HCT116 (cell line): ENCODE measurements around the gene CREB1. TPM values are rescaled to one million over a fixed set of nuclear protein-coding genes. Genes with fewer than 3 reads are reported as not detected.

Source experiments
- ATAC-seq: fragments of 200-7000 bp; cut with Tn5 transposase; 2 replicates; pipeline ENCODE4 v1.9.1; 2020; ENCODE audit warnings: mild to moderate bottlenecking, moderate library complexity
- BruUV-seq: library from RNA; stranded (reverse); fragments of 400-500 nt; replicated peaks from 2 replicates; lab custom pipeline; 2021; lab: Mats Ljungman, UMichigan
- CTCF ChIA-PET: fragments of 300-600 bp; sonication (Branson Sonifier 250); formaldehyde crosslinking; loops from one replicate; lab custom pipeline; 2021; ENCODE audit warnings: antibody characterized with exemption; lab: Charles Lee
- POLR2A ChIA-PET: fragments of 300-600, 350-600 bp; sonication (Branson Sonifier 250); formaldehyde crosslinking; loops from one replicate; lab custom pipeline; 2021; ENCODE audit warnings: antibody characterized with exemption; lab: Charles Lee
- RAD21 ChIA-PET, 2 experiments: fragments of 300-600 bp; sonication (Branson Sonifier 250); formaldehyde crosslinking; loops; one replicate each; lab custom pipeline; 2023; ENCODE audit warnings: low total read pairs in 2 of 2; ENCODE audit not compliant: uncharacterized antibody in 2 of 2, unreplicated experiment in 2 of 2, low non-redundant PET in 1 of 2; lab: Charles Lee
- DNase-seq: peaks from one replicate; pipeline ENCODE4 v3.0.0-alpha.2; 2010; ENCODE audit warnings: low read depth, low spot score
- H2AFZ ChIP-seq: fragments of 200-600 bp; shearing (Covaris generic), sonication (generic); 2 replicates; pipeline ENCODE4 v1.6.1; 2017; ENCODE audit warnings: low read depth, mixed run types, mixed read lengths, antibody characterized with exemption, low read length; ENCODE audit not compliant: poor library complexity, severe bottlenecking
- H3K27ac ChIP-seq: 2 replicates; pipeline ENCODE4 v1.5.1; 2012; ENCODE audit warnings: low read depth, low read length
- H3K27me3 ChIP-seq: fragments of 200-600 bp; sonication (generic); 2 replicates; pipeline ENCODE4 v1.6.1; 2016; ENCODE audit warnings: mixed run types, low read length, mixed read lengths; ENCODE audit not compliant: insufficient read depth
- H3K36me3 ChIP-seq, 2 experiments: fragments of 200-500 bp in 1 of 2; fragments of 200-600 bp in 1 of 2; sonication (Bioruptor generic) in 1 of 2; sonication (generic) in 1 of 2; 2 replicates each; pipeline versions ENCODE4 v1.5.1 to v1.6.1; 2014 to 2016; ENCODE audit warnings: low read length in 2 of 2, inconsistent platforms in 1 of 2, mixed read lengths in 1 of 2, mixed run types in 1 of 2; ENCODE audit not compliant: insufficient read depth in 2 of 2, control insufficient read depth in 1 of 2
- H3K4me1 ChIP-seq, 2 experiments: fragments of 200-600 bp in 1 of 2; sonication (generic) in 1 of 2; 2 replicates each; pipeline versions ENCODE4 v1.5.1 to v1.6.1; 2012 to 2017; ENCODE audit warnings: low read length in 2 of 2, inconsistent platforms in 1 of 2, mild to moderate bottlenecking in 1 of 2, mixed read lengths in 1 of 2, mixed run types in 1 of 2, moderate library complexity in 1 of 2; ENCODE audit not compliant: insufficient read depth in 2 of 2, control insufficient read depth in 1 of 2
- H3K4me2 ChIP-seq: fragments of 200-600 bp; sonication (generic); 2 replicates; pipeline ENCODE4 v1.6.1; 2017; ENCODE audit warnings: mixed run types, low read length, mixed read lengths
- H3K4me3 ChIP-seq, 2 experiments: fragments of 200-600 bp in 1 of 2; sonication (generic) in 1 of 2; replicated peaks in 1 of 2; 2 replicates each; pipeline ENCODE4 v1.5.1; 2011 to 2016; ENCODE audit warnings: low read length in 2 of 2, control low read depth in 1 of 2, low read depth in 1 of 2, mild to moderate bottlenecking in 1 of 2, mixed read lengths in 1 of 2, mixed run types in 1 of 2
- H3K79me2 ChIP-seq: fragments of 200-600 bp; sonication (generic); 2 replicates; pipeline ENCODE4 v1.6.1; 2017; ENCODE audit warnings: mild to moderate bottlenecking, mixed run types, low read length, moderate library complexity, mixed read lengths; ENCODE audit not compliant: insufficient read depth
- H3K9ac ChIP-seq: fragments of 200-600 bp; sonication (generic); 2 replicates; pipeline ENCODE4 v1.6.1; 2016; ENCODE audit warnings: low read length, mixed read lengths
- H3K9me2 ChIP-seq: fragments of 200-600 bp; sonication (generic), shearing (Covaris generic); 2 replicates; pipeline ENCODE4 v1.6.1; 2017; ENCODE audit warnings: mixed run types, mild to moderate bottlenecking, moderate library complexity; ENCODE audit not compliant: insufficient read depth
- H3K9me3 ChIP-seq, 2 experiments: fragments of 200-500 bp in 1 of 2; fragments of 200-600 bp in 1 of 2; sonication (Bioruptor generic) in 1 of 2; sonication (generic) in 1 of 2; 2 replicates each; pipeline ENCODE4 v1.6.1; 2014 to 2017; ENCODE audit warnings: low read length in 2 of 2, mixed read lengths in 2 of 2, inconsistent platforms in 1 of 2, low read depth in 1 of 2, mild to moderate bottlenecking in 1 of 2, mixed run types in 1 of 2, moderate library complexity in 1 of 2; ENCODE audit not compliant: control insufficient read depth in 1 of 2, insufficient read depth in 1 of 2
- H4K20me1 ChIP-seq: fragments of 200-600 bp; sonication (generic), shearing (Covaris generic); 2 replicates; pipeline ENCODE4 v1.6.1; 2017; ENCODE audit warnings: mixed run types, mild to moderate bottlenecking, moderate library complexity; ENCODE audit not compliant: insufficient read depth
- ATF3 ChIP-seq: IDR thresholded peaks from 2 replicates; pipeline ENCODE4 v1.6.1; 2012
- CBX3 ChIP-seq: IDR thresholded peaks from 2 replicates; pipeline ENCODE4 v1.6.1; 2012; ENCODE audit warnings: low read depth
- CEBPB ChIP-seq: IDR thresholded peaks from 2 replicates; pipeline ENCODE4 v1.6.1; 2012; ENCODE audit warnings: low read depth
- ELF1 ChIP-seq: IDR thresholded peaks from 2 replicates; pipeline ENCODE4 v1.6.1; 2012; ENCODE audit warnings: low read depth, borderline replicate concordance
- EZH2phosphoT487 ChIP-seq: fragments of 200-600 bp; IDR thresholded peaks from 2 replicates; pipeline ENCODE4 v1.6.1; 2018; ENCODE audit warnings: antibody characterized with exemption, borderline replicate concordance
- JUND ChIP-seq: IDR thresholded peaks from 2 replicates; pipeline ENCODE4 v1.6.1; 2012
- MAX ChIP-seq: IDR thresholded peaks from 2 replicates; pipeline ENCODE4 v1.6.1; 2012
- POLR2A ChIP-seq: IDR thresholded peaks from 2 replicates; pipeline ENCODE4 v1.7.0; 2011; ENCODE audit warnings: borderline replicate concordance; ENCODE audit not compliant: insufficient read depth, insufficient read length; ENCODE audit errors: extremely low read depth
- POLR2AphosphoS5 ChIP-seq: IDR thresholded peaks from 2 replicates; pipeline ENCODE4 v1.6.1; 2011; ENCODE audit warnings: mild to moderate bottlenecking, low read depth, low read length, moderate library complexity
- RAD21 ChIP-seq: IDR thresholded peaks from 2 replicates; pipeline ENCODE4 v1.6.1; 2012; ENCODE audit warnings: low read depth, mild to moderate bottlenecking
- REST ChIP-seq: IDR thresholded peaks from 2 replicates; pipeline ENCODE4 v1.6.1; 2012; ENCODE audit warnings: low read depth
- SIN3A ChIP-seq: IDR thresholded peaks from 2 replicates; pipeline ENCODE4 v1.6.1; 2012; ENCODE audit warnings: low read depth
- SRF ChIP-seq: IDR thresholded peaks from 2 replicates; pipeline ENCODE4 v1.6.1; 2012; ENCODE audit warnings: low read depth
- TCF7L2 ChIP-seq: IDR thresholded peaks from 2 replicates; pipeline ENCODE4 v1.7.0; 2011; ENCODE audit warnings: borderline replicate concordance, inconsistent platforms; ENCODE audit not compliant: insufficient read depth, insufficient read length; ENCODE audit errors: extremely low read depth
- ZBTB33 ChIP-seq: IDR thresholded peaks from 2 replicates; pipeline ENCODE4 v1.6.1; 2011; ENCODE audit warnings: mild to moderate bottlenecking, low read length, moderate library complexity; ENCODE audit not compliant: insufficient replicate concordance; ENCODE audit errors: extremely low read depth
- ZFX ChIP-seq: fragments of 450-650 bp; IDR thresholded peaks from 2 replicates; pipeline ENCODE4 v1.6.1; 2017
- intact Hi-C: fragments of 100-400 bp; cut with micrococcal nuclease; formaldehyde crosslinking; loops from 2 replicates; pipeline ENCODE4 v1.10.0; 2022
- total RNA-seq: library from RNA; stranded (reverse); gene quantifications from one replicate; pipeline ENCODE4 v1.2.1, GENCODE V29; 2021; ENCODE audit not compliant: unreplicated experiment

Gene CREB1
- total RNA-seq, 1 experiment from 2014 or later, result 60.4 TPM

- Histone ChIP-seq H3K4me2 (no peak overlapping the region), H3K9ac (no peak overlapping the region), H3K27ac (no peak overlapping the region), H4K20me1 (no peaks in the 10 kb centered on the region), H3K27me3 (no peaks in the 10 kb centered on the region), H2AFZ (no peak overlapping the region), H3K4me1 (peaks cover 0 to 15% of the 10 kb centered on the region in 2 experiments; a peak in 2 of 4 replicates), H3K9me2 (no peaks in the 10 kb centered on the region), H3K4me3 (no peak overlapping the region), H3K79me2 (no peaks in the 10 kb centered on the region), H3K9me3 (no peaks in the 10 kb centered on the region), H3K36me3 (no peaks in the 10 kb centered on the region)
- intact Hi-C loops, result no loop called here
- BruUV-seq, result no TSS peak
- ATAC-seq (no peak), DNase-seq (no peak)
- POLR2A ChIA-PET, result no interaction called here
- CTCF ChIA-PET, result no interaction called here
- RAD21 ChIA-PET, result no interaction called here
- TF ChIP-seq RAD21, result no peak
- no peak for TF ChIP-seq MAX
- no peak for TF ChIP-seq POLR2A
- no peak for TF ChIP-seq ELF1
- TF ChIP-seq JUND, result no peak
- TF ChIP-seq CBX3, result no peak
- no peak for TF ChIP-seq TCF7L2
- no peak for TF ChIP-seq ZBTB33
- TF ChIP-seq ZFX, result no peak
- no peak for TF ChIP-seq POLR2AphosphoS5
- TF ChIP-seq ATF3, result no peak
- TF ChIP-seq CEBPB, result no peak
- TF ChIP-seq SIN3A, result no peak
- TF ChIP-seq SRF, result no peak
- TF ChIP-seq EZH2phosphoT487, result no peak
- TF ChIP-seq REST, result no peak
Measured at GRCh38 chr2:207491956-207492355, 37.8 kb upstream of the CREB1 start.
